Globus pallidus (tissue), 1 donor: ENCODE measurements around the gene SCGB1D1.
A peak's percentile ranks its signal among the peaks of the same experiment; 100 is the strongest.

Experiments used
- DNase-seq: peaks from one replicate; pipeline ENCODE4 v3.0.0-alpha.2; 2015; ENCODE audit warnings: low spot score

The SCGB1D1 gene

GRCh38 chr11:62190011-62190410 lies at the start of gene SCGB1D1:
Gene SCGB1D1 (plus strand): TSS chr11:62190216. CDS start chr11:62190285, 69 bp downstream.
- DNase-seq, result no peak

- DNase-seq, result no peak
Measured at GRCh38 chr11:62140304-62141110, 49.5 kb upstream of the SCGB1D1 start.

GRCh38 chr11:62141111-62142042 lies 48.6 kb upstream of the SCGB1D1 start:
- DNase-seq, result no peak

GRCh38 chr11:62142043-62142375 lies 48.0 kb upstream of the SCGB1D1 start:
- no peak for DNase-seq

GRCh38 chr11:62142921-62143320 lies 47.1 kb upstream of the SCGB1D1 start:
- peak; percentile 57 for DNase-seq

- DNase-seq, result no peak
Measured at GRCh38 chr11:62143727-62144126, 46.3 kb upstream of the SCGB1D1 start.

GRCh38 chr11:62144641-62145255 lies 45.3 kb upstream of the SCGB1D1 start:
- DNase-seq, result no peak

- no peak for DNase-seq
Measured at GRCh38 chr11:62145261-62145871, 44.6 kb upstream of the SCGB1D1 start.

- DNase-seq, result no peak
Measured at GRCh38 chr11:62146476-62147200, 43.4 kb upstream of the SCGB1D1 start.

- DNase-seq, result no peak
Measured at GRCh38 chr11:62147545-62147944, 42.5 kb upstream of the SCGB1D1 start.

GRCh38 chr11:62148271-62148980 lies 41.6 kb upstream of the SCGB1D1 start:
- no peak for DNase-seq

- no peak for DNase-seq
Measured at GRCh38 chr11:62149986-62150886, 39.8 kb upstream of the SCGB1D1 start.

GRCh38 chr11:62150887-62151736 lies 38.9 kb upstream of the SCGB1D1 start:
- no peak for DNase-seq

- no peak for DNase-seq
Measured at GRCh38 chr11:62151737-62152102, 38.3 kb upstream of the SCGB1D1 start.

- DNase-seq, result no peak
Measured at GRCh38 chr11:62152245-62153086, 37.5 kb upstream of the SCGB1D1 start.

GRCh38 chr11:62153087-62153395 lies 37.0 kb upstream of the SCGB1D1 start:
- no peak for DNase-seq

GRCh38 chr11:62153617-62154016 lies 36.4 kb upstream of the SCGB1D1 start:
- no peak for DNase-seq

- DNase-seq, result no peak
Measured at GRCh38 chr11:62157603-62158002, 32.4 kb upstream of the SCGB1D1 start.
